ENCODE data around the gene KRT86.

Gene KRT86

DNA sequence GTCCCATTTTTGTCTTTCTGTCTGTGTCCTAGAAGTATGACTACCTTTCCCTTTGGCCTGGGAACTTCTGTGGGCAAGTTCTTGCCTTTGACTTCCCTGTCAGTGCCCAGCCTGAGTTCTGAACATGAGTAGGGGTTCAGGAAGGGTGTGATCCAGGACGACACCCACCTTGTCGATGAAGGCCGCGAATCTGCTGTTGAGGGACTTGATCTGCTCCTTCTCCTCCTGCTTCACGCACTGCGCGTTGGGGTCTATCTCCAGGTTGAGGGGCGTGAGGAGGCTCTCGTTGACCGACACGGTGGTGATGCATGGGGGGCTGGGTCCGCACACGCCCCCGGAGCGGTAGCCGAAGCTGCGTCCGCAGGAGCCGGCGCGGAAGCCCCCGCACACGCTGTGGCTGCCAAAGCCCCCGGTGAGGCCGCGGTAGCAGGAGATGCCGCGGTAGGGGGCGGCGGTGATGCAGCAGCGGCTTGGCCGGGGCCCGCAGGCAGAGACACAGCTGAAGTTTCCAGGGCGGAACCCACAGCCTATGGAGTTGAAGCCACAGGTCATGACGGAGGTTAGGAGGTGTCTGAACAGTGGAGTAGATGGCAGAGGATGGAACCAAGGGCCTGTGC lies 46.4 kb downstream of the KRT86 start, which contains the start of gene KRT83:
Gene KRT83, minus strand, starts transcription at position 615 of the 617 bp plus-strand sequence. Its CDS starts 63 bp downstream, at position 552.
- H3K27ac ChIP-seq (ENCODE audit: low read length) = no peak within 1 kb of the TSS
- H3K27me3 ChIP-seq (replicated peaks; ENCODE audit: insufficient read depth, low read length) = peaks cover 80% of the 10 kb centered on the region
- H3K4me1 ChIP-seq (ENCODE audit: low read length) = no peaks in the 10 kb centered on the region
- no peaks in the 10 kb centered on the region for H3F3A ChIP-seq (ENCODE audit: insufficient read depth, low read length)
- H3K9me3 ChIP-seq (replicated peaks; ENCODE audit: insufficient read depth, low read length) = no peaks in the 10 kb centered on the region
- H3K9ac ChIP-seq (ENCODE audit: low read length) = no peak within 1 kb of the TSS
- H3K4me2 ChIP-seq (ENCODE audit: low read depth, low read length) = no peak within 1 kb of the TSS
- H4K20me1 ChIP-seq (ENCODE audit: insufficient read depth, low read length) = no peaks in the 10 kb centered on the region
- no peaks in the 10 kb centered on the region for H3K79me2 ChIP-seq (ENCODE audit: low read length)
- DNase-seq = no peak
- no peak within 1 kb of the TSS for H2AFZ ChIP-seq (ENCODE audit: low read length)
- TF ChIP-seq CTCF (IDR thresholded peaks at IDR 0.05; ENCODE audit: low read length) (no peak), EZH2phosphoT487 (IDR thresholded peaks at IDR 0.05; ENCODE audit: low read length) (no peak), EZH2 (optimal IDR thresholded peaks at IDR 0.05; ENCODE audit: low read depth, low read length) (no peak)
- no peaks in the 10 kb centered on the region for H3K9me2 ChIP-seq (replicated peaks; ENCODE audit: insufficient read depth, low read length)
- no peak within 1 kb of the TSS for H3K4me3 ChIP-seq (ENCODE audit: low read length)
- H3K36me3 ChIP-seq (replicated peaks; ENCODE audit: insufficient read depth, low read length) = no peaks in the 10 kb centered on the region

- Histone ChIP-seq H3K9ac (ENCODE audit: low read length) (no peak overlapping the region), H3K9me3 (replicated peaks; ENCODE audit: insufficient read depth, low read length) (no peaks in the 10 kb centered on the region), H2AFZ (ENCODE audit: low read length) (no peak overlapping the region), H3K36me3 (replicated peaks; ENCODE audit: insufficient read depth, low read length) (no peaks in the 10 kb centered on the region), H4K20me1 (ENCODE audit: insufficient read depth, low read length) (no peaks in the 10 kb centered on the region), H3K4me2 (ENCODE audit: low read depth, low read length) (no peak overlapping the region), H3K4me1 (ENCODE audit: low read length) (no peaks in the 10 kb centered on the region), H3K9me2 (replicated peaks; ENCODE audit: insufficient read depth, low read length) (no peaks in the 10 kb centered on the region), H3F3A (ENCODE audit: insufficient read depth, low read length) (no peaks in the 10 kb centered on the region), H3K27ac (ENCODE audit: low read length) (no peak overlapping the region), H3K27me3 (replicated peaks; ENCODE audit: insufficient read depth, low read length) (peaks cover 80% of the 10 kb centered on the region), H3K4me3 (ENCODE audit: low read length) (no peak overlapping the region), H3K79me2 (ENCODE audit: low read length) (no peaks in the 10 kb centered on the region)
- DNase-seq = no peak
- TF ChIP-seq EZH2phosphoT487 (IDR thresholded peaks at IDR 0.05; ENCODE audit: low read length) = no peak
- TF ChIP-seq EZH2 (optimal IDR thresholded peaks at IDR 0.05; ENCODE audit: low read depth, low read length) = no peak
- no peak for TF ChIP-seq CTCF (IDR thresholded peaks at IDR 0.05; ENCODE audit: low read length)
Observed at GRCh38 chr12:52321418-52321817, 47.0 kb downstream of the KRT86 start.

- H2AFZ ChIP-seq (ENCODE audit: low read length) = no peak overlapping the region
- peaks cover 76% of the 10 kb centered on the region for H3K27me3 ChIP-seq (replicated peaks; ENCODE audit: insufficient read depth, low read length)
- no peaks in the 10 kb centered on the region for H3K9me3 ChIP-seq (replicated peaks; ENCODE audit: insufficient read depth, low read length)
- no peaks in the 10 kb centered on the region for H4K20me1 ChIP-seq (ENCODE audit: insufficient read depth, low read length)
- no peak overlapping the region for H3K9ac ChIP-seq (ENCODE audit: low read length)
- H3K36me3 ChIP-seq (replicated peaks; ENCODE audit: insufficient read depth, low read length) = no peaks in the 10 kb centered on the region
- no peaks in the 10 kb centered on the region for H3K79me2 ChIP-seq (ENCODE audit: low read length)
- H3K4me2 ChIP-seq (ENCODE audit: low read depth, low read length) = no peak overlapping the region
- TF ChIP-seq EZH2phosphoT487 (IDR thresholded peaks at IDR 0.05; ENCODE audit: low read length) (no peak), EZH2 (optimal IDR thresholded peaks at IDR 0.05; ENCODE audit: low read depth, low read length) (no peak), CTCF (IDR thresholded peaks at IDR 0.05; ENCODE audit: low read length) (no peak)
- no peaks in the 10 kb centered on the region for H3K4me1 ChIP-seq (ENCODE audit: low read length)
- H3K4me3 ChIP-seq (ENCODE audit: low read length) = no peak overlapping the region
- no peaks in the 10 kb centered on the region for H3F3A ChIP-seq (ENCODE audit: insufficient read depth, low read length)
- H3K27ac ChIP-seq (ENCODE audit: low read length) = no peak overlapping the region
- no peak for DNase-seq
- no peaks in the 10 kb centered on the region for H3K9me2 ChIP-seq (replicated peaks; ENCODE audit: insufficient read depth, low read length)
Observed at GRCh38 chr12:52322069-52322468, 47.6 kb downstream of the KRT86 start.

All from MM.1S (cell line).